HG03108 (cell line): ENCODE measurements around the gene MYH15.

Experiments used
- ATAC-seq: cut with Tn5 transposase; IDR thresholded peaks from one replicate; pipeline ENCODE4 v1.9.1; 2021; ENCODE audit warnings: moderate library complexity; ENCODE audit not compliant: unreplicated experiment

Gene MYH15

DNA sequence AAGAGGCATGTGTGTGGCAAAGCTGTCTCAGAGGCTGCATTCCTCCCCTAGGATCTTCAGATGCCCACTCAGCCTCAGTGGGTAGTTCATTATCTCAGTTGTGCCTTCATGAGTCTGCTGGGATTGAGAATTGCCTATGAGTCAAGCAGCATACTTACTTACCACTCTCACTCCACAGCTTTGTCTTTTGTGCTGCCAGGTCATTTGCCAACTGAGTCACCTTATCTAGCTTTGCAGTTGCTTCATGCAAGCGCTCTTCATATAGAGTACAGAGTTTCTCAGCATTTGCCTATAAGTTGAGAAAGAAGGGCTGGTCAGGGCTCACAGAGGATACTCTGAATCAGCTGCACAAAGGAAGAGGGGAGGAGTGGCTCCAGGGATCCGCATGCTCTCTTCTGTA is 89.5 kb downstream of the MYH15 start:
- ATAC-seq = no peak

GRCh38 chr3:108416111-108416869 is 94.1 kb downstream of the MYH15 start:
- no peak for ATAC-seq

- no peak for ATAC-seq
These were observed 94.7 kb downstream of the MYH15 start for GRCh38 chr3:108415661-108416060.

DNA sequence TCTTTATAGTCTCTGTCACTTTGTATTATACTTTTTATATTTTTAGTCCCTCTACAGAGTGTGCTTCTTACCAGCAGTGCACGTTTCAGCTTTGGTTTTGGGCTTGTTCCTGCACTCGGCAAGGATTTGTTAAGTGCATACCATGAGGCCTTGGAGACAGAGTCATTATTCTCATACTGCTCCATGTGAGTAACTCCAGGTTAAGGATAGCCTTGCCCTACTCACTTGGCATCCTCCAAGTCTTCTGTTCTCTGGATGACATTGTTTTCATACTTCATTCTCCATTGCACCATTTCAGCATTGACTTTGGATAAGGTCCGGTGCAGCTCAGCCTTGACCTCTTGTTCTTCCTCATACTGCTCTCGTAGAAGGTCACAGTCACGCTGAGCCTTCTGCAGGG is 96.4 kb downstream of the MYH15 start:
- no peak for ATAC-seq

GRCh38 chr3:108412121-108412750 is 98.2 kb downstream of the MYH15 start:
- ATAC-seq = no peak

GRCh38 chr3:108410531-108410984 is 99.8 kb downstream of the MYH15 start:
- no peak for ATAC-seq

- ATAC-seq = no peak
These were observed 100.6 kb downstream of the MYH15 start for GRCh38 chr3:108409800-108410178.

DNA sequence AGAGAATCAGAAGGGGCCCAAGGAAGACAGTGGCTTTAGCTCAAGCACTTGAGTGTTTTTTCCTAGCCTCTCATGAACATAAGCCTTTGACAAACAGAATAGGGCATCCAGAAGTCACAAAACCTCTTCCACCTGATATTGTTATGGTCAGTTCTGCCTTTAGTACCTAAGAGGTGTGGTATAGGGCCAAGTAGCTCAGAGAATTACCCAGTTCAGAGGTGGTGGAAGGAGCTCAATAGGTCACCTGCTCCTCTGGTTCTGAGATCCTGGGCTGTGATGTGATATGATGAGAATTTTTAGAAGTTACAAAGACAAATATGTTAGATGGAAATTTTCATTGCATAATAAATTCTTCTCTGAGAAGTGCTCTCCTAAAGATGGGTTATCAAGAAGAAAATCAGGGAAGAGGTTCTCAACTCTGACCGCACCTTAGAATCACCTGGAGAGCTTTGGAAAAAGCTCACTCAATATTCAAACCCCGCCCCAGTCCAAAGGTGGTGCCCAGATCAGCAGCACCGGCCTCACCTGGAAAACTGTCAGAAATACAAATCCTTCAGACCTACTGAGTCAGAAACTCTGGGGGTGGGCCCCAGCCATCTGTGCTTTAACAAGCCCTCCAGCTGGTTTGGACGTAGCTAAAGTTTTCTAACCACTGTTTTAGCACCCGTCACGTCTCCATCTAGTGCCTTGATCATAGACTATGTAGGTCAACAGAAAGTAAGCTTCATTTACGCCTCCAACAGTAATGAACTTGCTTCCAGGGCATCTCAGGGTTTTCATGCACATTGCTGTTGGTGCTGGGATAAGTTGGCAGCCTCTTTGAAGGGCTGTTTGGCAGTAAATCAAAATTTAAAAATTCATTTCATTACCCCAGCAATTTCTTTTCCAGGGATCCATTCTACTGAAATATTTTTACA is 101.3 kb downstream of the MYH15 start:
- no peak for ATAC-seq

DNA sequence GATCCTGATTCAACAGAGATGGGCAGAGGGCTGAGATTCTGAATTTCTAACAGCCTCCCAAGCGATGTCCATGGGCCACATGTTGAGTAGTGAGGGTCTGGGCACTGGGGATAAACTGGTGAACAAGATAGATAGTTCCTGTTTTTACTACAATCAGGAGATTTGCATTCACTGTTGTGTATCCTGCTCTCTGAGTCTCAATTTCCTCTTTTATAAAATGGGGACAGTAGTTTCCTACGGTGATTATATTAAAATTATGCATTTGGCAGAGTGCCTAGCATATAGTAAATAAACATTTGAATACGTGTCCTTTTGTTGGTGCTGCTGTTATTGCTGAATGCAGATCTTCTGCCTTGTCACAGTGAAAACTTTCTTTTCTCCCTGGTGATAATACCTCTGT is 102.5 kb downstream of the MYH15 start:
- ATAC-seq = no peak

- peak; percentile 97 for ATAC-seq
These were observed 103.7 kb downstream of the MYH15 start for GRCh38 chr3:108406661-108407206.

GRCh38 chr3:108406063-108406660 is 104.2 kb downstream of the MYH15 start:
- ATAC-seq = no peak

DNA sequence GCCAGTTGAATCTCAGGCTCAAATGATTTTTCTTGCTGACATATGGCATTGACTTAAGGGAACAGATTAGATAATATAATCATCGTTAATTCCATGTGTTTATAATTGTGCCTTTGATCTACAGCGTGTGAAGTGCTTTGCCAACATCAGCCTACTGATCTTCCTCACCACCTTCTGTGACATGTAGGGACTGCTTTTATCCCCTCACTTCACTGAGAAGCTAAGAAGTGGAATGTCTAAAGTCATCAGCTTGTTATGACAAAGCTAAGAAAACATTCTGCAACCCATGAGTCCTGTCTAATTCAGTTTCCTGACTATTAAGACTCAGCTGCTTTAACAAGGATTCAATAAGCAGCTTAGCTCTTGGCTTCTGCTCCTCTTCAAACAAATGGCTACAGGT is 106.0 kb downstream of the MYH15 start:
- ATAC-seq = no peak

DNA sequence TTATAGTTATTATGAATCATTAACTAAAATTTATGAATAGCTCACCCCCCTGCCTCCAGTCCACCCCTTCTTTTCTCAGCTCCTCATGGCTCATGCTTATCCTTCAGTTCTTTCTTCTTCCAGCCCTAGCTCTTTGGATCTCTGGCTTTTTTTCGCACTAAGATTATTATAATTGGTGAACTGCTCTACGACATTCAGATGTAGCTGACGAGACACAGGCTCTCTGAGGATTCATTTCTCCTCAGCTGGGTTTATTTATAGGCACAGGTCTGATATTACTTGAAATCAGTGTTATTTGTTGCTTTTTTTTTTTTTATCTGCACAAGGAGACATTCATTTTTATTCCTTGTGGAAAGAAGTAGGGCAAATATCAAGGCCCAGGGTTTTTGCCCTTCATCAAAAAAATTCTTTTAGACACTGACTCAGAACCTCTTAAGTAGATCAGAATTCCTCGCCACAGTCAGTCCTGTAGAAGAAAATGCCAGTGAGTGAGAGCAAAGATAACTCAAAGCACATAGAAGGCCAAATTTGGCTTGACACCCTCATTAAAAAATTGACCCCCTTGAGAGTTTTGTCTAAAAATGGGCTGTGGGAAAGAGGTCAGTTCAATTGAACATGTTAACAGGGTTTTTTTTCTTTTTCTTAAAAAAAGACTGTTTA is 106.6 kb downstream of the MYH15 start:
- no peak for ATAC-seq

GRCh38 chr3:108403198-108403597 is 107.2 kb downstream of the MYH15 start:
- no peak for ATAC-seq

GRCh38 chr3:108401836-108402235 is 108.6 kb downstream of the MYH15 start:
- ATAC-seq = no peak

GRCh38 chr3:108398510-108398909 is 111.9 kb downstream of the MYH15 start:
- ATAC-seq = no peak

- ATAC-seq = no peak
These were observed 114.1 kb downstream of the MYH15 start for GRCh38 chr3:108396336-108396735.

- ATAC-seq = no peak
These were observed 115.8 kb downstream of the MYH15 start for GRCh38 chr3:108394563-108394962.

DNA sequence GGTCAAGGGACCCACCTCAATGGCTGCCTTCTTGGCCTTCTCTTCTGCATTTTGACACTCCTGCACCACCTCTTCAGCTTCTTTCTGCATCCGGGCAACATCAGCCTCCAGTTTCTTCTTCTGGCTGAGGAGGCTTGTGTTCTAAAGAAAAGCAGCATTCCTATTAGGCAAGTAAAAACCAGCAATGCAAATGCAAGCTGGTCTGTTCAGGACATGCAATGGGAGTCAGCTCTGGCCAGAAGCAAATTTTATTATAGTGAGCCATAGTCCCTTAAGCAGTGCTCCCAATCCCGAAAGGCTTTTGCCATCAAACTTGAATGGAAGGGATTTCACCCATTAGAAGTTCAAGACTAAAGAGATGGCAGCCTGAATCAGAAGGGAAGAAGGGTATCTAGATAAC is 116.4 kb downstream of the MYH15 start:
- ATAC-seq = no peak

- no peak for ATAC-seq
These were observed 117.1 kb downstream of the MYH15 start for GRCh38 chr3:108393128-108393900.
